ENCODE results near the gene ARID1B.
"Not testable (repeated sequence)": the region's sequence is repeated elsewhere in the genome, so short reads cannot be mapped to it uniquely, and the experiment has no call there.

Gene ARID1B

DNA sequence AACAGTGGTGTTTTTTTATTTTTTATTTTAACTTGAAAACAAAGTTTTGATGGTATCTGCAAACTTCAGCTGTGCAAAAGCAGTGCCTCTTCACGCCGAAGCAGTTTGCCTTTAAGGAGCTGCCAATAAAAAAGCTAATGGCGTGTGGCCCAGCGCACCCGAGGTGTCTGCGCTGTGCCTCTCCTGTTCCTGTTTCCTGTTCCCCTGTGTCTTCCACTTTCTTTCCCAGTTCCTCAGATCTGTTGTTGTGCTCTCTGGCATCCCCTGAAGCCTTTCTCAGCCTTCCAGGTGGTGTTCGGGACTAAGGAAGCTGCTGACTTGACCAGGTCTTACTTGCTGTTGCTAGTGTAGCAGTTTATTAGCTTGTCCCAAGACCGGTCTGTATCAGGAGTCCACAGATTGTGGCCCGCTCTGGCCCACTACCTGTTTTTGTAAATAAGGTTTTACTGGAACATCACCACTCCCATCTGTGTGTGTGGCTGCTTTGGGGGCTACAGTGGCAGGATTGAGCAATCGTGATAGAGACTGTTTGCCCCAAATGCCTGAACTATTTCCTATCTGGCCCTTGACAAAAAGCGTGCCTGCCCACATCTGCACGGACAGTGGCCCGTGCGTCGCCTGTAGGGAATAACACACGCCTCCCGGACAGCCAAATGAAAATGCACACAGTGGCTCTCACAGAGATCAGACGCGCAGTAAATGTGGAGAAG lies 367.8 kb downstream of the ARID1B start:
- in situ Hi-C loops (cut with MboI; ENCODE audit: low sequenced_read_pairs) = no loop called here

DNA sequence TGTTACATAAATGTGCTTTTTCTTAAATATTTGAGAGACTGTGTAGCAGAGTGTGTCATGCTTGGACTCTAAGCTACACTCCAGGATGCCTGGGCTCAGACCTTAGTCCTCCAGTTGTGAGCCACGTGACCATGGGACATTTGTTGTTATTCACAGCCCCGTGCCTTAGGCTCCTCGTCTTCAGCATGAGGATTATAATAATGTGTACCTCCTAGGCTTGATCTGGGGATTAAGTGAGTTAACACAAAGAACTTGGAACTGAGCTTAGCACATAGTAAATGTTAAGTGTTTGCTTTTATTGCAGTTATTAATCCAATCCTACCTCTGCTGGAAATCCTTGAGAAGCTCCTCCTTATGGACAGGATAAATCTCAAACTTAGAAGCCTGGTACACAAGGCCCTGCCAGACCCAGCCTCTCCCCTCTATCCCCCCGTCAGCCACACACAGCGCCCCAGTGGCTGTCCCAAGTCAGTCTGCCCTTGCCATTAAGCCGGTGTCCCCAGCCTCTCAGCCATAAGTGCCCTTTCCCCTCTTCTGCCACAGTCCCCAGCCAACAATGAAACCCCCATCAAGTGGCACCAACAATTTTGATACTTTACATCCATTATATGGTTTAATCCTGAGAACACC lies 368.6 kb downstream of the ARID1B start:
- in situ Hi-C loops (cut with MboI; ENCODE audit: low sequenced_read_pairs) = no loop called here

DNA sequence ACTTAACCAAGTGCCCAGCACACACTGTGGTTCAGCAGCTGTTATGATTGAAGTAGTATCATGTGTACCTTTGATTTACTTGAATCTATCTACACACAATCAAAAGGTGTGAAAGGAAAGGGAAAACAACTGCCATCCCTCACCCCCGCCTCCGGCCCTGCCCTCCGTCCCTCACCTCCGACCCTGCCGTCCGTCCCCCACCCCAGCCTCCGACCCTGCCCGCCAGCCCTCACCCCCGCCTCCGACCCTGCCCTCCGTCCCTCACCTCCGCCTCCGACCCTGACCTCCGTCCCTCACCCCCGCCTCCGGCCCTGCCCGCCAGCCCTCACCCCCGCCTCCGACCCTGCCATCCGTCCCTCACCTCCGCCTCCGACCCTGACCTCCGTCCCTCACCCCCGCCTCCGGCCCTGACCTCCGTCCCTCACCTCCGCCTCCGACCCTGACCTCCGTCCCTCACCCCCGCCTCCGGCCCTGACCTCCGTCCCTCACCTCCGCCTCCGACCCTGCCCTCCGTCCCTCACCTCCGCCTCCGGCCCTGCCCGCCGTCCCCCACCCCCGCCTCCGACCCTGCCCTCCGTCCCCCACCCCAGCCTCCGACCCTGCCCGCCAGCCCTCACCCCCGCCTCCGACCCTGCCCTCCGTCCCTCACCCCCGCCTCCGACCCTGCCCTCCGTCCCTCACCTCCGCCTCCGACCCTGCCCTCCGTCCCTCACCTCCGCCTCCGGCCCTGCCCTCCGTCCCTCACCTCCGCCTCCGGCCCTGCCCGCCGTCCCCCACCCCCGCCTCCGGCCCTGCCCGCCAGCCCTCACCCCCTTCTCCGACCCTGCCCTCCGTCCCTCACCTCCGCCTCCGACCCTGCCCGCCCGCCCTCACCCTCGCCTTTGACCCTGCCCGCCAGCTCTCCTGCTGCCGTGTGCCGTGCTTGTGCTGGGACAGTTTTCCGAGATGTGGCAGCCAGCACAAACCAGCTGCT lies 370.2 kb downstream of the ARID1B start:
- in situ Hi-C loops (cut with MboI; ENCODE audit: low sequenced_read_pairs) = not testable (repeated sequence)

GRCh38 chr6:157148391-157149323 lies 371.5 kb downstream of the ARID1B start:
- in situ Hi-C loops (cut with MboI; ENCODE audit: low sequenced_read_pairs) = no loop called here

DNA sequence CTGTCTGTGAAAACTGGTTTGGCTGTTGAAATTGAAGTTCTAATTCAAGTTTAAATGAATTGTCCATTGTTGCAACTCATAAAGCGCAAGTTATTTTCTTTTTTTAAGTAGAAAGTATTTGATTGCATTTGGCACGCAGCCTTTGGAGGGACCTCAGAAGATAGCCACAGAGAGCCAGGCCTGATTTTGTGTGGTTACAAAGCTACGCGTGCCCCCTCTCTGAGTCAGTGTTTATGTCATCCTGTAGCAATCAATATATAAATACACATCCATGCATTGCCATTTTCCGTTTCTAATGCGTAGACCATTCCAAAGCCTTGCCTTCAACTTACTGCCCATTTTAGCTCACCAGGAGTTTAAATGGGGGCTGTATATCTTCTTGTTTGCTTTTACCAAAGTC lies 372.9 kb downstream of the ARID1B start:
- in situ Hi-C loops (cut with MboI; ENCODE audit: low sequenced_read_pairs) = no loop called here

- in situ Hi-C loops (cut with MboI; ENCODE audit: low sequenced_read_pairs) = no loop called here
These were observed 373.9 kb downstream of the ARID1B start for GRCh38 chr6:157151029-157151428.

DNA sequence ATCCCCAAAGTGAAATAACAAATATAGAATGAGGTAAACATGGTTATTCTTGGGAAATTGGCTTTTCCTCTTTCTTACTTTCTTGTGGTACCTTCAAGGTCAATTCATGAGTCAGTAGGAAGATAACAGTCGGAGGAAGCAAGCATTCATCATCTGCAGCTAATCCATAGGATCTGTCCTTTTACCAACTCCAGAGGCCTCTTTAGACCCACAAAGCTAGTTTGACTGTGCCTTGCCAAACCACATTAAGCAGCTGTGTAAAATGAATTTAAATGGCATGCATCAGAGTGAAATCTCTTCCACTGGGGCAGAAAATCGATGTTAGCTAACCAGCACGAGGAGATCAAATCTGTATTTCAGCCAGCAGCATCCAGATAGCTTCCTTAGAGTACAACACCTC lies 374.8 kb downstream of the ARID1B start:
- in situ Hi-C loops (cut with MboI; ENCODE audit: low sequenced_read_pairs) = no loop called here

DNA sequence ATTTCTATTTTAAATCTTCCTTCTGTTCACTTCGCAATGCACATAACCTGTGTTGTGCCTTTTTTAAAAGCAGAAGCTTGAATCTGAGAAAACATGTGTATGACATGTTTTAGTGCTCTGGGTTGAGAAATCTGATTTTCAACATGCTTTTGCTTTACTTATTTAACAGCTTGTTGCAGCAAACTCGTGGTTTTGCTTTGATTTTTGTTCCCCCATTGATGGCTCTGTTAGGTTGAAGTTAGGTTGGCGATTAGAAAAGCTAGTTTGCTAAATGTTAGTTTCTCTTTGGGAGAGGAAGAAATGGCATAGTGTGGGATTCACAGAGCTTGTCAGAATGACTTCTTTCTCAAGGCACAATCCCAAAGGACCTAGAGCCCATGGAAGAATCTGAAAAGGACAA lies 375.4 kb downstream of the ARID1B start:
- in situ Hi-C loops (cut with MboI; ENCODE audit: low sequenced_read_pairs) = no loop called here

GRCh38 chr6:157155804-157156203 lies 378.6 kb downstream of the ARID1B start:
- in situ Hi-C loops (cut with MboI; ENCODE audit: low sequenced_read_pairs) = no loop called here

GRCh38 chr6:157157258-157157657 lies 380.1 kb downstream of the ARID1B start:
- in situ Hi-C loops (cut with MboI; ENCODE audit: low sequenced_read_pairs) = no loop called here

DNA sequence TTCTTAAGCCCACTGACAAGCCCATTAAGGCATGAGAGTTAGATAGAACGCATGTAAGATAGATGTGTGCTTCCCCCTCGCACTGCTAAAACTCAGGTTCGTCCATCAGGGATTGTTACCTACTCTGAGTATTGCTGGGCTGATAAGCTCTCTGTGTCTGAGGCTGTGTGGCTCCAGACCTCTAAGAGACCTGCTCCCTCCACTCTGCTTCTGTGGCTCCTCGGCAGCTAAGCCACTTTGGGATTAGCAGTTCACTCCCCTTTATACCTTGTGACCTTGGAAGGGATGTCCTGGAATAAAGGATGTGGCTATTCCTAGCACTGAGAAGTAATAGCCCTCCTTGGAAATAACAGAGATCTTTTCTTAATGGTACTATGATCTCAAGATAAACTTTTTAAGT lies 381.3 kb downstream of the ARID1B start:
- in situ Hi-C loops (cut with MboI; ENCODE audit: low sequenced_read_pairs) = no loop called here

DNA sequence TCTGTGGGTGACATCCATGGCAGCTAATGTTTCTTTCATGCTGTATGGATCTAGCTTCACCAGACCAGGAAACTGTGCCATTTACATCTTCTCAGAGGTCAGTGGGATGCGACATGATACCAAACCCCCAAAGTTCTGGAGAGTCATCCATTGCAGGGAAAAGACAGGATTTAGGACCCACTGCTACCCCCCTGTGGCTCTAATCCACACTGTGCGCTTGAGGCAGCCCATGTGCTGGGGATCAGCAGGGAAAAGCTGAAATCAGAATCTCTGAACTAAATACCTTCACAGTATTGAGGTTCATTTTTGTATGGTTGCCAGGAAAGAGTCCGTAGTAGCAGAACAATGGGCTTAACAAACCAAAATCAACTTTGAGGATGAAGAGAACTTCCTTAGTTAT lies 381.7 kb downstream of the ARID1B start:
- in situ Hi-C loops (cut with MboI; ENCODE audit: low sequenced_read_pairs) = no loop called here

- in situ Hi-C loops (cut with MboI; ENCODE audit: low sequenced_read_pairs) = no loop called here
These were observed 382.2 kb downstream of the ARID1B start for GRCh38 chr6:157159348-157159747.

DNA sequence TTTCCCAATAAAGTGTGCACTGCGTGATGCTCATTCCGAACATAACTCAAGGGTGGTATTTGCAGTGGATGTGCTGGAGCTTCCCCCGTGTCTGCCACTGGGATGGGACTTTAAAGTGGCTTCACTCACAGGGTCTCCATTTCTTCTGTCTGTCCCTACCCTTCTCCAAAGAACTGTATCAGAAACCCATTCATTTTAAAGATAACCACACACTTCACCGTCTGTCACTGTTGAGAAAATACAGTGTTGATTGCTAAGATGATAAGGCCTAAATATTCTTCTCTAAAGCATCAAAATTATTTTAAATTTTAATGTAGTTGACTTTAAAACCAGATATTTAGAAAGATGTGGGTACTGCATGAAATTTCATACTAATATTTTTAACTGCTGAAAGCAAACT lies 384.7 kb downstream of the ARID1B start:
- in situ Hi-C loops (cut with MboI; ENCODE audit: low sequenced_read_pairs) = no loop called here

DNA sequence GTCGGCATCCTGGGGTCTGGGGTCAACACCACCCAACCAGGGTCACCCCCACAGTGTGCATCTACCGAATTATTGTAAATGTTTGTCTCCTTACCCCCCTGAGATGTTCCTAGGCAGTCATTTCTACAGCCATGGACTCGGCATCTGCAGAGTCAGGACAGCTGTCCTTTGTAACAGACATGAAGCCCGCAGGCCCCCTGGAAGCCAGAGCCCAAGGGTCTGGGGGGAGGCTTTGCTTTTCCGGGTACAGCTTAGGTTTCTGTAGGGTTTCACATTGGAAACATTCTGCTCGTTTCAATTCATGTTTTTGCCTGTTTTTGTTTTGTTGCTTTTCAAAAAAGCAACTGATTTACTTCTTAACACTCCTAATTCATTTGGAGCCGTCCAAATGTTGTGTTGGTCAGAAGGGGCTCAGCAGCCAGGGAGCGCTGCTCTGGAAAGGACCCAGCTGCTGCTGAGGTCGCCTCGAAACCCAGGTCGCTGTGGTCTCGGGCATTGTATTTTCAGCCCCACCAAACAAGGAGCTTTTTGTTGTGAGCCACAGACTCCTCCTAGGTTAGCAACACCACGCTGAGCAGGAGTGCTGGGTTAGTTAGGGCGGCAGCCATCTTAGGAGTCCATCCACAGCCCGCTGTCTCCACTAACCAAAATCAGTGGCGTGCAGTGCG lies 385.7 kb downstream of the ARID1B start:
- in situ Hi-C loops (cut with MboI; ENCODE audit: low sequenced_read_pairs) = no loop called here

DNA sequence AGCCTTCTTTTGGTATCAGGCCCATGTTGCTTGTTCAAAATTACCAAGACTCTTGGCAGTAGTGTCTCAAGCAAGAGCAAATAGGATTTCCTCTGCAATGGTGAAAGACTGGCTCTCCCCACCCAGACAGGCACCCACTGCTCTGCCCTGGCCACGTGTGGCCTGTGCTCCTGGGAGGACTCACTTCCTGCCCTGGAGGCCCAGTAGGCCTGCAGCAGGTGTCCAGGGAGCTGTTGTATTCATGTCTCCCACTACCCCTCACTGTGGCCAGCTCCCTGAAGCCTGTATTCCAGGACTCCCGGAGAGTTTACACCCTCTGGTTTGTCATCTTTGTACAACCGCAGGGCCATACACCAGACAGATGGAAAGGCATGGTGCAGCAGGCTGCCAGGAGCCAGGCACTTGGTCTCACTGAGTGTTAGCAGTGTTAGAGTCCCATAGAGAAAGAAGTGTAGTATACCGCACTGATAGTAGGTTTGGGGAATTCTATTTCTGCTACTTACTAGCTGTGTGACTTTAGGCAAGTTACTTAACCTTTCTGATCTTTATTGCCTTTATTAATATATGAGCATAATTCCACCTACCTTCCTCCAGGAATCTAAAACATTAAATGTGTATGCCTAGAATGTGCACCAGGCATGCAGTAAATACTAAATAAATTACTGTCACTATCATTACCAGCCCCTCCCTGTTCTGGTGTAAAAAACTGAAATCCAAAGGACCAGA lies 386.4 kb downstream of the ARID1B start:
- in situ Hi-C loops (cut with MboI; ENCODE audit: low sequenced_read_pairs) = no loop called here

DNA sequence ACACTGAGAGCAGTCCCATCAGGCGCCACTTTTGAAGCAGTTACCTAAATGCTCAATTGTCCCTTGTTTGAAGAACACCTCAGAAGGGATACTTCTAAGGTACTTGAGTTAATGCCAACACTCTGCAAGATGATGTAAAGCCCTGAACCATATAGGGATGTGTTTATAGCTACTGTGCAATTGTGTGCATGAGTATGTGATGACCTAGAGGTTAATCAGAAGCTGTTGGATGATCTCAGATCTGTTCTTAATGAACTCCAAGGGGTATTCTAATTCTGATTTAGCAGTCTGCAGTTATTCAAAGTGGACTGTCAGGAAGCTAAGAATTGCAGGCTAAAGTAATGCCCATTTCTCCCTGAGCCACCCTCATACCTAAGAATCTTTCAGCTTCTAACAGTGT lies 387.8 kb downstream of the ARID1B start:
- in situ Hi-C loops (cut with MboI; ENCODE audit: low sequenced_read_pairs) = no loop called here

GRCh38 chr6:157166784-157167183 lies 389.6 kb downstream of the ARID1B start:
- in situ Hi-C loops (cut with MboI; ENCODE audit: low sequenced_read_pairs) = no loop called here

DNA sequence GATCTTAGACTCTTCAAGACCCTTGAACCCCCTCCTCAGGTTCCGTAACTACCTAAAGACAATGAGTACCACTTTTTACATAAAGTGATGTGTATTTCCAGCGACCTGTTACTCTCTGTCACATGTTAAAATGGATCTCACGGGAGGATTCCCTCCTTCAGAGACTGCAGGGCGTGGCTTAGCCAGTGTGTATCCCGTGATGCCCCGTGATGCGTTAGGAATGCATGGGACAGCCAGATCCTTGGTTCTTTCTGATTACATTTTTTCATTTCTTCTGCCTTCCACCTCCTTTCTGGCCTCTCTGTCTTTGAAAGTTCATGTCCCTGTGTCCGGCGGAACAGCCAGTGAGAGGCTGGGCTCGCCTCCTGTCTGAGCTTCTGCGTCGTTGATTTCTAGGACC lies 390.7 kb downstream of the ARID1B start:
- in situ Hi-C loops (cut with MboI; ENCODE audit: low sequenced_read_pairs) = no loop called here
